Breast epithelium (tissue), 3 donors: Measurements from ENCODE around the gene TEP1.

Source experiments
- CTCF ChIP-seq, 3 donors: fragments of 450-650 bp; IDR thresholded peaks; one replicate each; pipeline ENCODE4 v1.5.1; 2016 to 2017; ENCODE audit warnings: antibody characterized with exemption in 3 of 3, mild to moderate bottlenecking in 3 of 3, moderate library complexity in 3 of 3
- POLR2A ChIP-seq: fragments of 450-650 bp; IDR thresholded peaks from one replicate; pipeline ENCODE4 v1.6.1; 2016; ENCODE audit warnings: antibody characterized with exemption, mild to moderate bottlenecking, moderate library complexity

- no peak for TF ChIP-seq POLR2A
- TF ChIP-seq CTCF (IDR thresholded peaks at IDR 0.05) = no peak
Observed at GRCh38 chr14:20419419-20419818, 6.1 kb upstream of the TEP1 start.
